Measurements from ENCODE around the gene YBX2.

The YBX2 gene

DNA sequence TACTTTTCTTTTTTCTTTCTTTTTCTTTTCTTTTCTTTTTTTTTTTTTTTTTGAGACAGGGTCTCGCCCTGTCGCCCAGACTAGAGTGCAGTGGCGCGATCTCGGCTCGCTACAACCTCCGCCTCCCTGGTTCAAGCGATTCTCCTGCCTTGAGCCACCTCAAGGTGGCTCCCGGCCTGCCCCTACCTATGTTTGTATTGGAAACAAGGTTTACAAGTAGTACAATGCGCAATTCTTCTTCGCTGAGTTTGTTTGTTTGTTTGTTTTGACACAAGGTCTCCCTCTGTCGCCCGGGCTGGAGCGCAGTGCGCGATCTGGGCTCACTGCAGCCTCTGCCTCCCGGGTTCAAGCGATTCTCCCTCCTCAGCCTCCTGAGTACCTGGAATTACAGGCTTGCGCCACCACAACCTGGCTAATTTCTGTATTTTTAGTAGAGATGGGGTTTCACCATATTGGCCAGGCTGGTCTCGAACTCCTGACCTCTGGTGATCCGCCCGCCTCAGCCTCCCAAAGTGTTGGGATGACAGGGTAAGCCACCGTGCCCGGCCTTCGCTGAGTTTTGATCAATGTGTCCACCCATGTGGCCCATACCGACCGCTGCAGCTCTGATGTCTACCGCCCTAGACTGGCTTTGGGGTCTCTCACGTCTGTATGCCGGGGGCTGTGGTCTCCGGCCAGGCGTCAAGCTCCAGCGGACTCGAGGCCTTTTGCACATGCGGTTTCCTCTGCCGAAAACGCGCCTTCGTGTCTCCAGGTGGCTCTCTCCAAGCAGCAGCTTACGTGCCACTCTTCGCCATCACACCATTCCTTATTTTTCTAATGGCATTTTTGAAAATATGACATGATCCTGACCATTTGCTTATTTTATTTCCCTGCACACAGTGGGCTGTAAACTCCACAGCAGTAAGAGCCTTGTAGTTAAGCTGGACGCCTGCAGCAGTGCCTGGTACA, 1.1 kb upstream of the YBX2 start:
- no peak for DNase-seq

- DNase-seq = no peak
Observed at GRCh38 chr17:7293816-7294613, 424 bp downstream of the YBX2 start.

DNA sequence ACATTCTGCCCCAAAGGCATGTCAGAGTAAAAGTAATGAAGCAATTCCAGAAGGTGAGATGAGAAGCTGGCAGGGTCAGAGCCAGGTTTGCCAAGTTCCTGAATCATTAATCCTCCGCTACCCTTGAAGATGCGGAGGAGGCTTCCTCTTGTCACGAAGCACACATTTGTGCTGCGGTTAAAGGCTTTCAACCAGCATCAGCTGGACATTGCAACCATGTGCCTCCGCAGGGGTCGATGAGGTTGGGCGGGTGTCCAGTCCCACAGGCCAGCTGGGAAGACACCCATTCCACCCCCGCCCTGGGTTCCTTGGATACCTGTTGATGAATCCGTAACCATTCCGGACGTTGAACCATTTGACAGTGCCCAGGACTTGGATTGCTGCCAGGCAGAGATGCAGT, 1.3 kb downstream of the YBX2 start:
- no peak for DNase-seq

GRCh38 chr17:7292729-7293128, 1.7 kb downstream of the YBX2 start:
- no peak for DNase-seq

DNA sequence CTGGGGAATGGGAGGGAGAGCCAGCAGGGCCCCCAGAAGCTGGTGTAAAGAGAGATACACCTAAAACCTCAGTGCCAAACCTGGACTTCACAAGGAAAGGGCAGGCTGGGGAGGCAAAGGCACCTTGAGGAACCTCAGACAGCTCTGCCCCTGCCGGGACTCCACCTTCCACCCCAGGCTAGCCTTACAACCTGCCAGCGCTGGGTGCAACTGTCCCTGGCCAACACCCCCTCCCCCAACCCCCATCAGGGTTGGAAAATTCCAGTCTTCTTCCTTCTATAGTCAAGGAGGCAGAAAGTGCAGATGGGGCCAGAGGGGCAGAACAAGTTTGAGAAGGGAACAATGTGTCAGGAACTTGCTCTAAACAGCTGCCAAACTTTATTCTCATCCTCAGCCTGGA, 2.2 kb downstream of the YBX2 start:
- no peak for DNase-seq

DNA sequence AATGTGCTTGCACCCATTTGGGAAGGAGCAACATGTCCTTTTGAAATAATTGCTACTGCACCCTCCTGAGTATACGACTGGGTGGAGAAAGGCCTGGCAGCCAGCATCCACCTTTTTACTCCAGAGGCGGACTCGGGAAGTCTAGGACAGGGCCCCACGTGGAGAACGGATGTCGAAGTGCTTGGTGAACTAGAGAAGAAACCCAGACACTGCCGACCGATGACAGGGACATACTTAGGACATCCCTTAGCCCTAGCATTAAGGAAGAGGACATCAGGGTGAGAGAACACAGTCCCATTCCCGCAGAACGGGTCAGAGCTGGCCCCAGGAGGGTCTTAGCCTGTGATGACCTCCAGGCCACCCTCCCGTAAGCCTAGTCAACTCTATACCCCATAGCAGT, 3.8 kb downstream of the YBX2 start:
- DNase-seq = no peak

GRCh38 chr17:7290166-7290565, 4.3 kb downstream of the YBX2 start:
- no peak for DNase-seq

DNA sequence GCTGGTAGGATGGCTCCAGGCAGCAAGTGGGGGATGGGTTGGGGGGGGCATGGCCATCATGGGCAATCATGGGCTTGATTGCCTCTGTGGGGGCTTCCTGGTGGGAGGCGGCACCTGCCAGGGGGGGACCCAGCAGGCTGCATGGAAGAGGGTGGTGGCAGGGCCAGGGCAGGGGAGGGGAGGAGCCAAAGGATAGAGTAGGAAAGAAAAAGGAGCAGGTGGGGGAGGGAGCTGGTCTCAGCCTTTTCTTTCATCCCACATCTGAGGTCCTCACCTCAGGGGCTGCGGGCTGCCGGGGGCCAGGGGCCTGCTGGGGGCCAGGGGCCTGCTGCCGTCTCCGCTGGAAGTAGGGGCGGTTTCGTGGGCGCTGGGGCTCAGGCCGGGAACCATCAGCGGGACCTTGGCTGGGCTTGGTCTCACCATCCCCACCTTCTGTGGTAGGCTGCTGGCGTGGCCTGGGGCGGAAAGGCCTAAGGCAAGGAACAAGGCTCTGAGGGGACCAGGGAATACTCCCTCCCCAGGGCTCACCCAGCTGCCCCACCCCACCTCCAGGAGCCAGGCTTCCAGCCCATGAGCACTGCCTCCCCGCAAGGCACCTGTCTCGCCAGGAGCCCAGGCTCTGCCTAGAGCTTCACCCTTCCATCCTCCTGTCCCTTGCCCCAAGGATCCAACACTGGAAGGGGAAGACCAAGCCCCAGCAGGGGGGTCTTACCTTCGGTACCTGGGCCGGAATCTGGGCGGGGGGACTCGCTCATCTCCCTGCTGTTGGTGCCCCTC, 5.0 kb downstream of the YBX2 start:
- DNase-seq = no peak

GRCh38 chr17:7285679-7286078, 8.8 kb downstream of the YBX2 start:
- DNase-seq = no peak

DNA sequence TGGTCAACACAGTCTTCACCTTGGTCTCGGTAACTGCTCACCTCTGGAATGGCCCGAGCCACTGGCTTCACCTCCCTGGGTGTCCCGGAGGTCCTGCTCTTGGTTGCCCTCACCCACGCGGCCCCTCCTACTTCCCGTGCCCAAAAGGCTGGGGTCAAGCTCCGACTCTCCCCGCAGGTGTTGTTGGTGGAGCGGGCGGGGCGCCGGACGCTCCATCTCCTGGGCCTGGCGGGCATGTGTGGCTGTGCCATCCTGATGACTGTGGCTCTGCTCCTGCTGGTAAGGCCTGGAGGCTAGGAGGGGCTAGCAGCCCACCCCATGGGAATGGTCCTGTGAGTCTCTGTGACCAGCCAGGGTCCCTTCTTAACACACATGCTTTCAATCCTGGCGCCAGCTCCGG, 9.5 kb downstream of the YBX2 start:
- no peak for DNase-seq

GRCh38 chr17:7283471-7284216, 10.8 kb downstream of the YBX2 start:
- no peak for DNase-seq

GRCh38 chr17:7282752-7283321, 11.6 kb downstream of the YBX2 start:
- DNase-seq = no peak

- no peak for DNase-seq
Observed at GRCh38 chr17:7281953-7282751, 12.3 kb downstream of the YBX2 start.

DNA sequence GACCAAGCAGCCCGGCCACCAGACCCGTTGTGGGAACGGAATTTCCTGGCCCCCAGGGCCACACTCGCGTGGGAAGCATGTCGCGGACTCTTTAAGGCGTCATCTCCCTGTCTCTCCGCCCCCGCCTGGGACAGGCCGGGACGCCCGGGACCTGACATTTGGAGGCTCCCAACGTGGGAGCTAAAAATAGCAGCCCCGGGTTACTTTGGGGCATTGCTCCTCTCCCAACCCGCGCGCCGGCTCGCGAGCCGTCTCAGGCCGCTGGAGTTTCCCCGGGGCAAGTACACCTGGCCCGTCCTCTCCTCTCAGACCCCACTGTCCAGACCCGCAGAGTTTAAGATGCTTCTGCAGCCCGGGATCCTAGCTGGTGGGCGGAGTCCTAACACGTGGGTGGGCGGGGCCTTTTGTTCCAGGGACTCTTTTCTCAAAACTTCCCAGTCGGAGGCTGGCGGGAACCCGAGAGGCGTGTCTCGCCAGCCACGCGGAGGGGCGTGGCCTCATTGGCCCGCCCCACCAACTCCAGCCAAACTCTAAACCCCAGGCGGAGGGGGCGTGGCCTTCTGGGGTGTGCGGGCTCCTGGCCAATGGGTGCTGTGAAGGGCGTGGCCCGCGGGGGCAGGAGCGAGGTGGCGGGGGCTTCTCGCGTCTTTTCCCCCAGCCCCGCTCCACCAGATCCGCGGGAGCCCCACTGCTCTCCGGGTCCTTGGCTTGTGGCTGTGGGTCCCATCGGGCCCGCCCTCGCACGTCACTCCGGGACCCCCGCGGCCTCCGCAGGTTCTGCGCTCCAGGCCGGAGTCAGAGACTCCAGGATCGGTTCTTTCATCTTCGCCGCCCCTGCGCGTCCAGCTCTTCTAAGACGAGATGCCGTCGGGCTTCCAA, 13.1 kb downstream of the YBX2 start, which contains the start of gene SLC2A4:
Gene SLC2A4, plus strand, starts transcription at position 645 of the 879 bp plus-strand sequence. Its CDS starts 217 bp downstream, at position 862.
- peak; percentile 93 to 98 for DNase-seq

DNA sequence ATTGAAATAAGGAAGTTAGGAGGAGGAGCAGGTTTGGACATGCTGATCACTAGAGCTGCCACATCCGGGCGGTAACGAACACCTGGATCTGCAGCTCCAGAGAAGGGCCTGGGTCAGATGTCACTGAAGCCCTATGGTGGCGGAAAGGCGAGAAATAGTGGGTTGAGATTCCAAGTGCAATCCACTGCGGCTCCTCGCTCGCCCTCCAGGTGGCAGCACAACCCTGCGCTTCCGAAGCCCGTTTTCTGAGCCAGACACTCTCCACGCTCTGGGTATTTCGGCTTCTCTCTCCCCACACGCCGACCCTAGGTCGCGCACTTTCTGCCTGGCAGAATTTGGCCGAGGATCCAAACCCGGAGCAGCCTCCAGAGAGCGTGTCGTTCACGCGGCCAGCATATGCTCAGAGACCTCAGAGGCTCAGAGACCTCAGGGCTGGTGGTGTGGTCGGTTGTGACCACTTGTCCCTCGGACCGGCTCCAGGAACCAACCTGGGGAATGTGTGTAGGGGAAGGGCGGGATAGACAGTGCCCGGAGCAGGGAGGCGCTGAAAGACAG, 13.8 kb downstream of the YBX2 start:
- DNase-seq = peak; percentile 70 to 82

DNA sequence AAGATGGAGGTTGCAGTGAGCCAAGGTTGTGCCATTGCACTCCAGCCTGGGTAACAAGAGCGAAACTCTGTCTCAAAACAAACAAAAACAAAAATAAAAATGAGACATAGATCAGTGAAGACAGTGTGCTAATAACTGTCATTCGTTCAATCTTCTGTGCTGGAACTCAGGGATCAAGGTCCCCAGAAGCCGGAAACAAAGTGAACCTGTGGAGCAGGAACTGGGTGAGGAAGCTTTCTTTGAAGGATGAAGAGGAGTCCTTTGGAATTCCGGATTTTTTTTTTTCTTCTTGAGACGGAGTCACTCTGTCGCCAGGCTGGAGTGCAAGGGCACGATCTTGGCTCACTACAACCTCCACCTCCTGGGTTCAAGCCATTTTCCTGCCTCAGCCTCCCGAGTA, 15.0 kb downstream of the YBX2 start:
- DNase-seq = no peak

DNA sequence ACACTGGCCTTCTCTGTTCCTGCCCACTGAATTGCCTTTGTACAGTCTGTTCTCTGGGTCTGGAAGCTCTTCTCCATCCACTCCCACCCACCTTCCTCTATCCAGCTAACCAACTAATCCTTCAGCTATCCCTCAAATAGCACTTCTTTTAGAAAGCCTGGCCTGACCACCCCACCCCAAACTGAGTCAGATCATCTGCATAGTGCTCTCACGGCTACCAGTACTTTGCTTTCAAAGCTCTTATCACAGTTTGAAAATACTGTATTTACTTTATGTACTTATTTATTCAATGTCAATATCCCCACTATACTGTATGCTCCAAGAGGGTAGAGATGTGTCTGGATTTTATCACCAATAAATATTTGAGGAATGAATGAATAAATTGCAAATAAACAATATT, 27.7 kb downstream of the YBX2 start:
- no peak for DNase-seq

DNA sequence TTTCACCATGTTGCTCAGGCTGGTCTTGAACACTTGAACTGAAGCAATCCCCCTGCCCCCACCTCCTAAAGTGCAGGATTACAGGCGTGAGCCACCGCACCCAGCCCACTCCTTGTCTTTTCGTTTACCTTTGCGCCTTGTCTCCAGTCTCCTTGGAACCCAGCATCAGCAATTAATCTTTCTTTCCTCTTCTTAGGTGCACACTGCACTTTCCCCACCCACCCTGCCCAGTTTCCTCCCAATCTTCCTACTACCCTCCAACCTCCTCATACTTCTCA, 30.7 kb downstream of the YBX2 start:
- no peak for DNase-seq

- DNase-seq = peak in 1 of 2 experiments; percentile 15
Observed at GRCh38 chr17:7262935-7263800, 31.3 kb downstream of the YBX2 start.

All from NCI-H446 (cell line).